ENCODE data around the gene DNAH7. TPM values are rescaled to one million over a fixed set of nuclear protein-coding genes. Genes with fewer than 3 reads are reported as not detected.
A peak's percentile ranks its signal among the peaks of the same experiment; 100 is the strongest.
"Not testable (repeated sequence)": the region's sequence is repeated elsewhere in the genome, so short reads cannot be mapped to it uniquely, and the experiment has no call there.

Gene DNAH7
- polyA plus RNA-seq, 4 donors, result under 0.01 to 1.1 (median 0.10) TPM; not detected in 1

GRCh38 chr2:196103626-196104025 lies 35.0 kb upstream of the DNAH7 start:
- Histone ChIP-seq H3K36me3 (ENCODE audit: control insufficient read depth in 3 of 3, insufficient read depth in 2 of 3, low read depth in 1 of 3, low read length in 3 of 3) (no peaks in the 10 kb centered on the region), H3K9me3 (ENCODE audit: control insufficient read depth in 2 of 2, insufficient read depth in 1 of 2, low read depth in 1 of 2, low read length in 1 of 2) (no peaks in the 10 kb centered on the region), H3K4me3 (ENCODE audit: low read depth in 1 of 3, low read length in 3 of 3) (no peak overlapping the region), H3K27me3 (ENCODE audit: control insufficient read depth in 3 of 3, insufficient read depth in 3 of 3, low read length in 3 of 3) (no peaks in the 10 kb centered on the region), H3K4me1 (ENCODE audit: control insufficient read depth in 3 of 3, insufficient read depth in 2 of 3, low read depth in 1 of 3, low read length in 2 of 3) (peaks cover 3 to 5% (median 3%) of the 10 kb centered on the region in 3 donors), H3K27ac (ENCODE audit: low read depth in 1 of 3, low read length in 2 of 3) (no peak overlapping the region)
- no peak for DNase-seq
- WGBS, 3 donors, result 95 to 98% (median 96%) methylated on average over 2 of the region's 2 CpGs
- no peak for FAIRE-seq

GRCh38 chr2:196101325-196101991 lies 32.8 kb upstream of the DNAH7 start:
- no peaks in the 10 kb centered on the region for H3K36me3 ChIP-seq (ENCODE audit: control insufficient read depth in 3 of 3, insufficient read depth in 2 of 3, low read depth in 1 of 3, low read length in 3 of 3)
- H3K9me3 ChIP-seq (ENCODE audit: control insufficient read depth in 2 of 2, insufficient read depth in 1 of 2, low read depth in 1 of 2, low read length in 1 of 2), result no peaks in the 10 kb centered on the region
- H3K4me1 ChIP-seq (ENCODE audit: control insufficient read depth in 3 of 3, insufficient read depth in 2 of 3, low read depth in 1 of 3, low read length in 2 of 3), result peaks cover 3 to 5% (median 3%) of the 10 kb centered on the region in 3 donors
- peak; percentile 16 to 85 for DNase-seq
- no peak overlapping the region for H3K4me3 ChIP-seq (ENCODE audit: low read depth in 1 of 3, low read length in 3 of 3)
- H3K27ac ChIP-seq (ENCODE audit: low read depth in 1 of 3, low read length in 2 of 3), result peak overlapping the region in 1 of 3 donors; percentile 12
- no peaks in the 10 kb centered on the region for H3K27me3 ChIP-seq (ENCODE audit: control insufficient read depth in 3 of 3, insufficient read depth in 3 of 3, low read length in 3 of 3)
- WGBS, 3 donors, result 36 to 42% (median 38%) methylated on average over 6 of the region's 6 CpGs
- no peak for FAIRE-seq

- H3K27ac ChIP-seq (ENCODE audit: low read depth in 1 of 3, low read length in 2 of 3), result no peak overlapping the region
- H3K4me1 ChIP-seq (ENCODE audit: control insufficient read depth in 3 of 3, insufficient read depth in 2 of 3, low read depth in 1 of 3, low read length in 2 of 3), result peaks cover 3 to 5% (median 3%) of the 10 kb centered on the region in 3 donors
- FAIRE-seq, result no peak
- H3K9me3 ChIP-seq (ENCODE audit: control insufficient read depth in 2 of 2, insufficient read depth in 1 of 2, low read depth in 1 of 2, low read length in 1 of 2), result no peaks in the 10 kb centered on the region
- no peak for DNase-seq
- H3K27me3 ChIP-seq (ENCODE audit: control insufficient read depth in 3 of 3, insufficient read depth in 3 of 3, low read length in 3 of 3), result no peaks in the 10 kb centered on the region
- H3K36me3 ChIP-seq (ENCODE audit: control insufficient read depth in 3 of 3, insufficient read depth in 2 of 3, low read depth in 1 of 3, low read length in 3 of 3), result no peaks in the 10 kb centered on the region
- H3K4me3 ChIP-seq (ENCODE audit: low read depth in 1 of 3, low read length in 3 of 3), result no peak overlapping the region
- 84 to 88% (median 86%) methylated on average over 3 of the region's 3 CpGs for WGBS, 3 donors
Measured at GRCh38 chr2:196099916-196100315, 31.3 kb upstream of the DNAH7 start.

- Histone ChIP-seq H3K36me3 (ENCODE audit: control insufficient read depth in 3 of 3, insufficient read depth in 2 of 3, low read depth in 1 of 3, low read length in 3 of 3) (no peaks in the 10 kb centered on the region), H3K4me3 (ENCODE audit: low read depth in 1 of 3, low read length in 3 of 3) (no peak overlapping the region), H3K4me1 (ENCODE audit: control insufficient read depth in 3 of 3, insufficient read depth in 2 of 3, low read depth in 1 of 3, low read length in 2 of 3) (peaks cover 3 to 5% (median 3%) of the 10 kb centered on the region in 3 donors), H3K27me3 (ENCODE audit: control insufficient read depth in 3 of 3, insufficient read depth in 3 of 3, low read length in 3 of 3) (no peaks in the 10 kb centered on the region), H3K9me3 (ENCODE audit: control insufficient read depth in 2 of 2, insufficient read depth in 1 of 2, low read depth in 1 of 2, low read length in 1 of 2) (no peaks in the 10 kb centered on the region), H3K27ac (ENCODE audit: low read depth in 1 of 3, low read length in 2 of 3) (no peak overlapping the region)
- DNase-seq (no peak), FAIRE-seq (no peak)
- WGBS, 3 donors, result 83 to 87% (median 86%) methylated on average over 6 of the region's 6 CpGs
Measured at GRCh38 chr2:196097864-196098660, 29.4 kb upstream of the DNAH7 start.

GRCh38 chr2:196096982-196097745 lies 28.5 kb upstream of the DNAH7 start:
- Histone ChIP-seq H3K27me3 (ENCODE audit: control insufficient read depth in 3 of 3, insufficient read depth in 3 of 3, low read length in 3 of 3) (no peaks in the 10 kb centered on the region), H3K27ac (ENCODE audit: low read depth in 1 of 3, low read length in 2 of 3) (no peak overlapping the region), H3K9me3 (ENCODE audit: control insufficient read depth in 2 of 2, insufficient read depth in 1 of 2, low read depth in 1 of 2, low read length in 1 of 2) (no peaks in the 10 kb centered on the region), H3K36me3 (ENCODE audit: control insufficient read depth in 3 of 3, insufficient read depth in 2 of 3, low read depth in 1 of 3, low read length in 3 of 3) (no peaks in the 10 kb centered on the region), H3K4me1 (ENCODE audit: control insufficient read depth in 3 of 3, insufficient read depth in 2 of 3, low read depth in 1 of 3, low read length in 2 of 3) (peaks cover 3 to 5% (median 3%) of the 10 kb centered on the region in 3 donors), H3K4me3 (ENCODE audit: low read depth in 1 of 3, low read length in 3 of 3) (no peak overlapping the region)
- FAIRE-seq (no peak), DNase-seq (no peak)
- WGBS, 3 donors, result 67 to 68% (median 67%) methylated on average over 5 of the region's 5 CpGs

GRCh38 chr2:196096264-196096663 lies 27.6 kb upstream of the DNAH7 start:
- Histone ChIP-seq H3K9me3 (ENCODE audit: control insufficient read depth in 2 of 2, insufficient read depth in 1 of 2, low read depth in 1 of 2, low read length in 1 of 2) (no peaks in the 10 kb centered on the region), H3K4me1 (ENCODE audit: control insufficient read depth in 3 of 3, insufficient read depth in 2 of 3, low read depth in 1 of 3, low read length in 2 of 3) (peaks cover 0 to 3% (median 0%) of the 10 kb centered on the region in 3 donors), H3K27me3 (ENCODE audit: control insufficient read depth in 3 of 3, insufficient read depth in 3 of 3, low read length in 3 of 3) (no peaks in the 10 kb centered on the region), H3K4me3 (ENCODE audit: low read depth in 1 of 3, low read length in 3 of 3) (no peak overlapping the region), H3K27ac (ENCODE audit: low read depth in 1 of 3, low read length in 2 of 3) (no peak overlapping the region), H3K36me3 (ENCODE audit: control insufficient read depth in 3 of 3, insufficient read depth in 2 of 3, low read depth in 1 of 3, low read length in 3 of 3) (no peaks in the 10 kb centered on the region)
- FAIRE-seq (no peak), DNase-seq (no peak)
- 90 to 97% (median 91%) methylated on average over 4 of the region's 4 CpGs for WGBS, 3 donors

- not testable (repeated sequence) for H3K27me3 ChIP-seq (ENCODE audit: control insufficient read depth in 3 of 3, insufficient read depth in 3 of 3, low read length in 3 of 3); H3K9me3 ChIP-seq (ENCODE audit: control insufficient read depth in 2 of 2, insufficient read depth in 1 of 2, low read depth in 1 of 2, low read length in 1 of 2); H3K4me1 ChIP-seq (ENCODE audit: control insufficient read depth in 3 of 3, insufficient read depth in 2 of 3, low read depth in 1 of 3, low read length in 2 of 3); H3K36me3 ChIP-seq (ENCODE audit: control insufficient read depth in 3 of 3, insufficient read depth in 2 of 3, low read depth in 1 of 3, low read length in 3 of 3); H3K4me3 ChIP-seq (ENCODE audit: low read depth in 1 of 3, low read length in 3 of 3); FAIRE-seq; H3K27ac ChIP-seq (ENCODE audit: low read depth in 1 of 3, low read length in 2 of 3); DNase-seq
- 59 to 82% (median 64%) methylated on average over 5 of the region's 5 CpGs for WGBS, 3 donors
Measured at GRCh38 chr2:196089448-196089847, 20.8 kb upstream of the DNAH7 start.

GRCh38 chr2:196088203-196088602 lies 19.6 kb upstream of the DNAH7 start:
- Histone ChIP-seq H3K4me3 (ENCODE audit: low read depth in 1 of 3, low read length in 3 of 3) (no peak overlapping the region), H3K27ac (ENCODE audit: low read depth in 1 of 3, low read length in 2 of 3) (no peak overlapping the region), H3K4me1 (ENCODE audit: control insufficient read depth in 3 of 3, insufficient read depth in 2 of 3, low read depth in 1 of 3, low read length in 2 of 3) (no peaks in the 10 kb centered on the region), H3K9me3 (ENCODE audit: control insufficient read depth in 2 of 2, insufficient read depth in 1 of 2, low read depth in 1 of 2, low read length in 1 of 2) (peaks cover 0 to 12% of the 10 kb centered on the region in 2 donors), H3K36me3 (ENCODE audit: control insufficient read depth in 3 of 3, insufficient read depth in 2 of 3, low read depth in 1 of 3, low read length in 3 of 3) (no peaks in the 10 kb centered on the region), H3K27me3 (ENCODE audit: control insufficient read depth in 3 of 3, insufficient read depth in 3 of 3, low read length in 3 of 3) (no peaks in the 10 kb centered on the region)
- WGBS, 3 donors, result 26 to 67% (median 50%) methylated on average over 2 of the region's 2 CpGs
- no peak for FAIRE-seq
- peak; percentile 26 to 65 for DNase-seq

All from small intestine (tissue), 7 donors.